ENCODE measurements around the gene RFX2. TPM values are rescaled to one million over a fixed set of nuclear protein-coding genes. Genes with fewer than 3 reads are reported as not detected.

RFX2 gene
- total RNA-seq, 1 experiment from 2014 or later = 4.6 TPM

DNA sequence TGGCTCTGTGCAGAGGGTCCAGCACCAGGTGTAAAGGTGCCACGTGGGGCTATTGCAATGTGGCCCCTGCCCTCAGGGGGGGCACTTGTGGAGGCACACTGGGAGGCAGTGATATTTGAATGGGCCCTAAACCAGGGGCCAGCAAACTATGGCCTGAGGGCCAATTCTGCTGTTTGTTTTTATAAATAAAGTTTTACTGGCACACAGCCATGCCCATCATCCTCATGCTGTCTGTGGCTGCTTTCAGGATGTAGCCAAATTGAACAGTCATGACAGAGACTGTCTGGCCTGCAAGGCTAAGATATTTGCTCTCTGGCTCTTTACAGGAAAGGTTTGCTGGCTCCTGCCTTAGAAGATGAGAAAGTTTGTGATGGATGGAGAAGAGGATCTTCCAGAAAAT is 98.5 kb downstream of the RFX2 start (continued):
- TF ChIP-seq, protein P1, sequence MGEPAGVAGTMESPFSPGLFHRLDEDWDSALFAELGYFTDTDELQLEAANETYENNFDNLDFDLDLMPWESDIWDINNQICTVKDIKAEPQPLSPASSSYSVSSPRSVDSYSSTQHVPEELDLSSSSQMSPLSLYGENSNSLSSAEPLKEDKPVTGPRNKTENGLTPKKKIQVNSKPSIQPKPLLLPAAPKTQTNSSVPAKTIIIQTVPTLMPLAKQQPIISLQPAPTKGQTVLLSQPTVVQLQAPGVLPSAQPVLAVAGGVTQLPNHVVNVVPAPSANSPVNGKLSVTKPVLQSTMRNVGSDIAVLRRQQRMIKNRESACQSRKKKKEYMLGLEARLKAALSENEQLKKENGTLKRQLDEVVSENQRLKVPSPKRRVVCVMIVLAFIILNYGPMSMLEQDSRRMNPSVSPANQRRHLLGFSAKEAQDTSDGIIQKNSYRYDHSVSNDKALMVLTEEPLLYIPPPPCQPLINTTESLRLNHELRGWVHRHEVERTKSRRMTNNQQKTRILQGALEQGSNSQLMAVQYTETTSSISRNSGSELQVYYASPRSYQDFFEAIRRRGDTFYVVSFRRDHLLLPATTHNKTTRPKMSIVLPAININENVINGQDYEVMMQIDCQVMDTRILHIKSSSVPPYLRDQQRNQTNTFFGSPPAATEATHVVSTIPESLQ (CRISPR knock-in tag; IDR thresholded peaks at IDR 0.05) = no peak
- TF ChIP-seq, protein P2, sequence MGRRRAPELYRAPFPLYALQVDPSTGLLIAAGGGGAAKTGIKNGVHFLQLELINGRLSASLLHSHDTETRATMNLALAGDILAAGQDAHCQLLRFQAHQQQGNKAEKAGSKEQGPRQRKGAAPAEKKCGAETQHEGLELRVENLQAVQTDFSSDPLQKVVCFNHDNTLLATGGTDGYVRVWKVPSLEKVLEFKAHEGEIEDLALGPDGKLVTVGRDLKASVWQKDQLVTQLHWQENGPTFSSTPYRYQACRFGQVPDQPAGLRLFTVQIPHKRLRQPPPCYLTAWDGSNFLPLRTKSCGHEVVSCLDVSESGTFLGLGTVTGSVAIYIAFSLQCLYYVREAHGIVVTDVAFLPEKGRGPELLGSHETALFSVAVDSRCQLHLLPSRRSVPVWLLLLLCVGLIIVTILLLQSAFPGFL (CRISPR knock-in tag; IDR thresholded peaks at IDR 0.05; ENCODE audit: borderline replicate concordance) = no peak
- TF ChIP-seq, protein P3, sequence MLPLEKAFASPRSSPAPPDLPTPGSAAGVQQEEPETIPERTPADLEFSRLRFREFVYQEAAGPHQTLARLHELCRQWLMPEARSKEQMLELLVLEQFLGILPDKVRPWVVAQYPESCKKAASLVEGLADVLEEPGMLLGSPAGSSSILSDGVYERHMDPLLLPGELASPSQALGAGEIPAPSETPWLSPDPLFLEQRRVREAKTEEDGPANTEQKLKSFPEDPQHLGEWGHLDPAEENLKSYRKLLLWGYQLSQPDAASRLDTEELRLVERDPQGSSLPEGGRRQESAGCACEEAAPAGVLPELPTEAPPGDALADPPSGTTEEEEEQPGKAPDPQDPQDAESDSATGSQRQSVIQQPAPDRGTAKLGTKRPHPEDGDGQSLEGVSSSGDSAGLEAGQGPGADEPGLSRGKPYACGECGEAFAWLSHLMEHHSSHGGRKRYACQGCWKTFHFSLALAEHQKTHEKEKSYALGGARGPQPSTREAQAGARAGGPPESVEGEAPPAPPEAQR (CRISPR knock-in tag; IDR thresholded peaks at IDR 0.05) = no peak
- no peak for TF ChIP-seq ZNF263 (CRISPR knock-in tag; IDR thresholded peaks at IDR 0.05; ENCODE audit: low read depth)
- no peak for TF ChIP-seq MXD4 (CRISPR knock-in tag; IDR thresholded peaks at IDR 0.05; ENCODE audit: borderline replicate concordance)
- TF ChIP-seq, protein P4, sequence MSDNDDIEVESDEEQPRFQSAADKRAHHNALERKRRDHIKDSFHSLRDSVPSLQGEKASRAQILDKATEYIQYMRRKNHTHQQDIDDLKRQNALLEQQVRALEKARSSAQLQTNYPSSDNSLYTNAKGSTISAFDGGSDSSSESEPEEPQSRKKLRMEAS (CRISPR knock-in tag; IDR thresholded peaks at IDR 0.05) = no peak
- TF ChIP-seq, protein P5, sequence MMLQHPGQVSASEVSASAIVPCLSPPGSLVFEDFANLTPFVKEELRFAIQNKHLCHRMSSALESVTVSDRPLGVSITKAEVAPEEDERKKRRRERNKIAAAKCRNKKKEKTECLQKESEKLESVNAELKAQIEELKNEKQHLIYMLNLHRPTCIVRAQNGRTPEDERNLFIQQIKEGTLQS (CRISPR knock-in tag; conservative IDR thresholded peaks at IDR 0.05) = no peak
- TF ChIP-seq NR2C2 (CRISPR knock-in tag; IDR thresholded peaks at IDR 0.05) = no peak

DNA sequence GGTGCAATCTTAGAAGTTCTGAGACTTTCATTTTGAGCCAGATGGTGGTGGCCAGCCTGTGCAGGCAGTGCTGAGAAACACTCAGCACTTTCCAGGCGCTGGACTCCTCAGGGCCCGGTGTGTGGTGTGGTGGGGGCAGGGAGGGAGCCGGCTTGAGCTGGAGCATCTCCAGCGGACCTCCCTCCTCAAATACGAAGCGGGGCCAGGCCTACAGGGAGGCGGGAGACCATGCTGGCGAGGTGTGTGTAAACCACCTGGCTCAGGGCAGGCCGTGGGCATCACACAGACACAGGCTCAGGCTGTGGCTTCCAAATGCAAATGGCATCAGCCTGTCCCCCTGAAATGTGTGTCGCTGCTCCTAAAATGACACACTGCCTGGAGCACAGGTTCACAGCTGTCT is 99.1 kb downstream of the RFX2 start:
- Mint-ChIP-seq H3K4me3 (no peak overlapping the region), H3K9me3 (no peaks in the 10 kb centered on the region), H3K27ac (no peak overlapping the region), H3K27me3 (ENCODE audit: low read depth) (no peaks in the 10 kb centered on the region), H3K36me3 (no peaks in the 10 kb centered on the region), H3K4me1 (no peaks in the 10 kb centered on the region)
- DNase-seq (ENCODE audit: low spot score) = no peak
- ChIA-PET POLR2A (no interaction called here), CTCF (interaction anchor here (1.0 to 3.7 kb wide), 4 partner anchors 11 to 37 kb away, joined by 3 to 40 read pairs (median 4); no protein-coding TSS in a partner anchor)
- ATAC-seq = no peak
- TF ChIP-seq, protein P5 (CRISPR knock-in tag; conservative IDR thresholded peaks at IDR 0.05) = no peak
- TF ChIP-seq FOXK1 (CRISPR knock-in tag; IDR thresholded peaks at IDR 0.05) (no peak), NR3C1 (CRISPR knock-in tag; conservative IDR thresholded peaks at IDR 0.05; ENCODE audit: low read depth) (no peak), SOX15 (CRISPR knock-in tag; IDR thresholded peaks at IDR 0.05) (no peak), ZBTB21 (CRISPR knock-in tag; IDR thresholded peaks at IDR 0.05; ENCODE audit: borderline replicate concordance) (no peak), GRHL2 (CRISPR knock-in tag; IDR thresholded peaks at IDR 0.05; ENCODE audit: insufficient replicate concordance, severe bottlenecking) (no peak), ZNF138 (CRISPR knock-in tag; conservative IDR thresholded peaks at IDR 0.05) (no peak)
- TF ChIP-seq, protein P6, sequence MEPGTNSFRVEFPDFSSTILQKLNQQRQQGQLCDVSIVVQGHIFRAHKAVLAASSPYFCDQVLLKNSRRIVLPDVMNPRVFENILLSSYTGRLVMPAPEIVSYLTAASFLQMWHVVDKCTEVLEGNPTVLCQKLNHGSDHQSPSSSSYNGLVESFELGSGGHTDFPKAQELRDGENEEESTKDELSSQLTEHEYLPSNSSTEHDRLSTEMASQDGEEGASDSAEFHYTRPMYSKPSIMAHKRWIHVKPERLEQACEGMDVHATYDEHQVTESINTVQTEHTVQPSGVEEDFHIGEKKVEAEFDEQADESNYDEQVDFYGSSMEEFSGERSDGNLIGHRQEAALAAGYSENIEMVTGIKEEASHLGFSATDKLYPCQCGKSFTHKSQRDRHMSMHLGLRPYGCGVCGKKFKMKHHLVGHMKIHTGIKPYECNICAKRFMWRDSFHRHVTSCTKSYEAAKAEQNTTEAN (CRISPR knock-in tag; IDR thresholded peaks at IDR 0.05) = no peak
- TF ChIP-seq, protein P3 (CRISPR knock-in tag; IDR thresholded peaks at IDR 0.05) = no peak

All from WTC11 (cell line).